ENCODE results near the gene PRPF39. TPM values are rescaled to one million over a fixed set of nuclear protein-coding genes. Genes with fewer than 3 reads are reported as not detected.

Gene PRPF39
- polyA plus RNA-seq, 1 experiment: 26.4 TPM

- Histone ChIP-seq H3K36me3 (ENCODE audit: control insufficient read depth, insufficient read depth, low read length) (no peaks in the 10 kb centered on the region), H3K27me3 (ENCODE audit: control insufficient read depth, insufficient read depth, low read length) (no peaks in the 10 kb centered on the region), H3K4me3 (ENCODE audit: low read depth, low read length) (no peak overlapping the region)
- DNase-seq (ENCODE audit: low read depth): no peak
- CTCF ChIA-PET: no interaction called here
- POLR2A ChIA-PET: no interaction called here
- no peak for TF ChIP-seq CTCF (IDR thresholded peaks at IDR 0.05; ENCODE audit: insufficient read depth, low read depth, low read length)
These were observed 72.2 kb downstream of the PRPF39 start for GRCh38 chr14:45156067-45156466.

Small RNAs within 50 kb of the gene (small RNA-seq; reads per million reads assigned to genes)
- gene RF00151 (ENCODE audit: insufficient read length, low read depth, low replicate concordance) (not detected), gene SNORD127 (ENCODE audit: insufficient read length, low read depth, low replicate concordance) (6,578 reads per million, percentile 99 among the genes with 10 or more reads in this experiment)

Other genes starting within 250 kb of the PRPF39 start
- gene KLHL28, start 122.2 kb upstream of the PRPF39 start, polyA plus RNA-seq (2011; rRNA removed): 3.0 and 5.7 TPM in 2 replicates
- gene TOGARAM1, start 121.9 kb upstream of the PRPF39 start, polyA plus RNA-seq (2011; rRNA removed): 5.4 and 10.3 TPM in 2 replicates
- 8.9 and 29.8 TPM in 2 replicates for gene FKBP3, start 50.4 kb downstream of the PRPF39 start, polyA plus RNA-seq (2011; rRNA removed)
- 1.9 and 3.4 TPM in 2 replicates for gene FANCM, start 51.8 kb downstream of the PRPF39 start, polyA plus RNA-seq (2011; rRNA removed)
- gene MIS18BP1, start 169.1 kb downstream of the PRPF39 start, polyA plus RNA-seq (2011; rRNA removed): 8.3 and 13.9 TPM in 2 replicates